OCI-LY7 (cell line): ENCODE measurements around the gene POU2AF2. TPM values are rescaled to one million over a fixed set of nuclear protein-coding genes. Genes with fewer than 3 reads are reported as not detected.

ENCODE experiments used
- BruUV-seq: library from RNA; stranded (reverse); fragments of 400-500 nt; replicated peaks from 2 replicates; lab custom pipeline; 2021; lab: Mats Ljungman, UMichigan
- CTCF ChIA-PET: fragments of 300-600 bp; sonication (Branson Sonifier 250); formaldehyde crosslinking; loops from one replicate; lab custom pipeline; 2022; ENCODE audit warnings: antibody characterized with exemption; ENCODE audit not compliant: unreplicated experiment; lab: Charles Lee
- POLR2A ChIA-PET: fragments of 300-600 bp; sonication (Branson Sonifier 250); formaldehyde crosslinking; loops from one replicate; lab custom pipeline; 2022; ENCODE audit warnings: antibody characterized with exemption; lab: Charles Lee
- DNase-seq: peaks from one replicate; pipeline ENCODE4 v3.0.0-alpha.2; 2015; ENCODE audit warnings: low spot score
- H2AFZ ChIP-seq: fragments of 200-600 bp; sonication (generic), shearing (Covaris generic); 2 replicates; pipeline ENCODE4 v1.6.1; 2014; ENCODE audit warnings: mild to moderate bottlenecking, antibody characterized with exemption, low read length, moderate library complexity
- H3K27ac ChIP-seq: fragments of 200-600 bp; sonication (generic); 2 replicates; pipeline ENCODE4 v1.5.1; 2014; ENCODE audit warnings: mixed run types, low read depth, mild to moderate bottlenecking, moderate library complexity, low read length, inconsistent platforms; ENCODE audit not compliant: poor library complexity, severe bottlenecking
- H3K36me3 ChIP-seq: fragments of 200-600 bp; sonication (generic); 2 replicates; pipeline ENCODE4 v1.6.1; 2014; ENCODE audit warnings: mild to moderate bottlenecking, antibody characterized with exemption, low read length, moderate library complexity, mixed read lengths; ENCODE audit not compliant: insufficient read depth
- H3K4me1 ChIP-seq: fragments of 200-600 bp; sonication (generic); 2 replicates; pipeline ENCODE4 v1.5.1; 2014; ENCODE audit warnings: mild to moderate bottlenecking, low read length; ENCODE audit not compliant: insufficient read depth, poor library complexity, severe bottlenecking
- H3K4me2 ChIP-seq: fragments of 200-600 bp; sonication (generic); 2 replicates; pipeline ENCODE4 v1.6.1; 2014; ENCODE audit warnings: mild to moderate bottlenecking, low read length
- H3K4me3 ChIP-seq: fragments of 200-600 bp; sonication (generic); 2 replicates; pipeline ENCODE4 v1.5.1; 2014; ENCODE audit warnings: mild to moderate bottlenecking, low read depth, low read length; ENCODE audit not compliant: poor library complexity, severe bottlenecking
- H3K79me2 ChIP-seq: fragments of 200-600 bp; sonication (generic); 2 replicates; pipeline ENCODE4 v1.6.1; 2016; ENCODE audit warnings: low read depth, mild to moderate bottlenecking, low read length, moderate library complexity, mixed read lengths; ENCODE audit not compliant: insufficient read depth
- H3K9me2 ChIP-seq: fragments of 200-600 bp; sonication (generic); 2 replicates; pipeline ENCODE4 v1.6.1; 2016; ENCODE audit warnings: mild to moderate bottlenecking, low read length, mixed read lengths; ENCODE audit not compliant: insufficient read depth
- H3K9me3 ChIP-seq: fragments of 200-600 bp; sonication (generic); 2 replicates; pipeline ENCODE4 v1.6.1; 2014; ENCODE audit warnings: mild to moderate bottlenecking, mixed run types, low read length, mixed read lengths
- H4K20me1 ChIP-seq: fragments of 200-600 bp; sonication (generic); 2 replicates; pipeline ENCODE4 v1.6.1; 2014; ENCODE audit warnings: mild to moderate bottlenecking, antibody characterized with exemption, low read length, moderate library complexity, mixed read lengths; ENCODE audit not compliant: insufficient read depth
- EZH2phosphoT487 ChIP-seq: fragments of 200-600 bp; sonication (generic); IDR thresholded peaks from 2 replicates; pipeline ENCODE4 v1.6.1; 2018; ENCODE audit warnings: low read depth, borderline replicate concordance, mild to moderate bottlenecking, mixed run types, antibody characterized with exemption, low read length, moderate library complexity, mixed read lengths
- intact Hi-C: fragments of 100-400 bp; cut with micrococcal nuclease; formaldehyde crosslinking; loops from one replicate; pipeline ENCODE4 v1.10.0; 2022; ENCODE audit not compliant: unreplicated experiment
- total RNA-seq, 2 experiments: library from RNA; depleted of rRNA in 1 of 2; stranded (reverse); fragments of >200 nt in 1 of 2; shearing (Covaris generic) in 1 of 2; gene quantifications; 2 replicates each; pipeline ENCODE4 v1.2.3, GENCODE V29; 2014 to 2022
- TF ChIP-seq, protein P1 (sequence below): fragments of 200-600 bp; sonication (generic); conservative IDR thresholded peaks from 2 replicates; pipeline ENCODE4 v1.5.1; 2014; ENCODE audit warnings: mild to moderate bottlenecking, antibody characterized with exemption, low read length, moderate library complexity, mixed read lengths

The POU2AF2 gene
- total RNA-seq, 2 experiments from 2014 or later: not detected

- intact Hi-C loops: no loop called here
- Histone ChIP-seq H3K4me3 (no peak overlapping the region), H3K9me3 (no peaks in the 10 kb centered on the region), H3K79me2 (no peaks in the 10 kb centered on the region), H2AFZ (peak overlapping the region; percentile 13; the same call in 1 of the 2 replicates), H3K36me3 (no peaks in the 10 kb centered on the region), H3K4me1 (peaks cover 21% of the 10 kb centered on the region), H4K20me1 (no peaks in the 10 kb centered on the region), H3K9me2 (no peaks in the 10 kb centered on the region), H3K4me2 (0 out of 2 replicates have a peak overlapping the region, but pooled peaks have one; percentile 3), H3K27ac (no peak overlapping the region)
- no peak for TF ChIP-seq EZH2phosphoT487
- TF ChIP-seq, protein P1, sequence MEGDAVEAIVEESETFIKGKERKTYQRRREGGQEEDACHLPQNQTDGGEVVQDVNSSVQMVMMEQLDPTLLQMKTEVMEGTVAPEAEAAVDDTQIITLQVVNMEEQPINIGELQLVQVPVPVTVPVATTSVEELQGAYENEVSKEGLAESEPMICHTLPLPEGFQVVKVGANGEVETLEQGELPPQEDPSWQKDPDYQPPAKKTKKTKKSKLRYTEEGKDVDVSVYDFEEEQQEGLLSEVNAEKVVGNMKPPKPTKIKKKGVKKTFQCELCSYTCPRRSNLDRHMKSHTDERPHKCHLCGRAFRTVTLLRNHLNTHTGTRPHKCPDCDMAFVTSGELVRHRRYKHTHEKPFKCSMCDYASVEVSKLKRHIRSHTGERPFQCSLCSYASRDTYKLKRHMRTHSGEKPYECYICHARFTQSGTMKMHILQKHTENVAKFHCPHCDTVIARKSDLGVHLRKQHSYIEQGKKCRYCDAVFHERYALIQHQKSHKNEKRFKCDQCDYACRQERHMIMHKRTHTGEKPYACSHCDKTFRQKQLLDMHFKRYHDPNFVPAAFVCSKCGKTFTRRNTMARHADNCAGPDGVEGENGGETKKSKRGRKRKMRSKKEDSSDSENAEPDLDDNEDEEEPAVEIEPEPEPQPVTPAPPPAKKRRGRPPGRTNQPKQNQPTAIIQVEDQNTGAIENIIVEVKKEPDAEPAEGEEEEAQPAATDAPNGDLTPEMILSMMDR: no peak
- DNase-seq: peak; percentile 16
- POLR2A ChIA-PET: interaction anchor here (1.2 kb wide), 1 partner anchor 76 kb away, joined by 5 read pairs; no protein-coding TSS in a partner anchor
- BruUV-seq: no TSS peak
- CTCF ChIA-PET: interaction anchor here (0.5 kb wide), 1 partner anchor 53 kb away, joined by 4 read pairs; no protein-coding TSS in a partner anchor
Measured at GRCh38 chr11:111302298-111302697, 56.8 kb downstream of the POU2AF2 start.

DNA sequence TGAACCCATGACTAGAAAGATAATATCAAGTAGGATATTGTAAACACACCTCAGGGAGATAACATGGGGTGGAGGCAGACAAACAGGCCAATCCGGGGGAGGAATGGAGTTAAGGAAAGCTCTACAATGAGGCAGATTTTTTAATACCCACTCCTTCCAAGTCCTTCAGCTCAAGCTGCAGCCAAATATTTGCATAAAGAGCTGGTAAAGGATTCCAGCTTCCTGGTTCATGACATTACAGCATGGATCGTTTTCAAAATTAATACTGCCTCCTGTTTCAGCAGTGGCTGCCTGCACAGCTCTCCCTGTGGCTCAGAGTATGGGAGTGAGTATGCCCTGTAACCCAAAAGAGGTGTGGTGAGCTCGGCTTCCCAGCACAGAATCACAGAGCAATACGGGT lies 57.9 kb downstream of the POU2AF2 start:
- TF ChIP-seq, protein P1: no peak
- no peak for TF ChIP-seq EZH2phosphoT487
- no peaks in the 10 kb centered on the region for H3K36me3 ChIP-seq
- H3K79me2 ChIP-seq: no peaks in the 10 kb centered on the region
- H3K9me3 ChIP-seq: no peaks in the 10 kb centered on the region
- ChIA-PET CTCF (interaction anchor here (1.1 kb wide), 1 partner anchor 120 kb away, joined by 6 read pairs; no protein-coding TSS in a partner anchor), POLR2A (interaction anchor here (0.7 to 1.2 kb wide), 5 partner anchors 75 to 1017 kb away, joined by 3 to 5 read pairs (median 3); no protein-coding TSS in a partner anchor)
- no peaks in the 10 kb centered on the region for H4K20me1 ChIP-seq
- peaks cover 21% of the 10 kb centered on the region for H3K4me1 ChIP-seq
- BruUV-seq: no TSS peak
- no peaks in the 10 kb centered on the region for H3K9me2 ChIP-seq
- intact Hi-C loops: no loop called here
- H3K4me3 ChIP-seq: no peak overlapping the region
- peak; percentile 18 for DNase-seq
- H3K4me2 ChIP-seq: peak overlapping the region; percentile 31; the same call in 1 of the 2 replicates
- H3K27ac ChIP-seq: no peak overlapping the region
- peak overlapping the region; percentile 67; the same call in 1 of the 2 replicates for H2AFZ ChIP-seq

DNA sequence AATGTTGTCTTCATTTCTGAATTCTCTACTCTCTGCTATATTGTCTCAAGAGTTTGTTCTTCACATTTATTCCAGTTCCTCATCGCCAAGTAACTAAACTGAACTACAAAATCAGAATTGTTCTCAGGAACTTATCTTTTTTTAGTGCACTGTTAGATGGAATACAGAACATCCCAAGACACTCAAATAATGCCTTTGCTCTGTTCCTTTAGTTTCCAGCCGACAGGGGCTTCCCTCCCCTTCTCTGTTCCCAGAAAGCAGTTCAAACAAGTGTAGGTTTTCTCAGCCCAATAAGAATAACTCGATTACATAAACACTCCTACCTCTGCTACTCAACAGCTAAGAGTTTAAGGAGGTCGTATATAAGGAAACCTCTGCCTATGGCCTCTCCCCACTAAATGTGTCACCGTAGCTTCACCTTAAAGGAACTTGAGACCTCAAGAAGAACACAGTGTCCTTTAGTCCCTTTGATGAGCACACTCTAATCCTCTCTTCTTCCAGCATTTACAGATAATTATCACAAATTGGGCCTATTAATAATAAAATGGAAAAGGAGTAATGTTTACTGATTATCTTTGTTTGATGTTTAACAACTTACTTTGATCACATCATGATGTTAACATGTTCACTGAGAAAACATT lies 59.8 kb downstream of the POU2AF2 start:
- H3K9me2 ChIP-seq: no peaks in the 10 kb centered on the region
- DNase-seq: no peak
- POLR2A ChIA-PET: interaction anchor here (0.6 to 0.7 kb wide), 2 partner anchors 342 to 491 kb away, joined by 3 read pairs; no protein-coding TSS in a partner anchor
- no peak for TF ChIP-seq EZH2phosphoT487
- TF ChIP-seq, protein P1: no peak
- no peaks in the 10 kb centered on the region for H3K79me2 ChIP-seq
- CTCF ChIA-PET: no interaction called here
- no peaks in the 10 kb centered on the region for H3K36me3 ChIP-seq
- no peaks in the 10 kb centered on the region for H4K20me1 ChIP-seq
- no peak overlapping the region for H3K4me2 ChIP-seq
- BruUV-seq: no TSS peak
- intact Hi-C loops: no loop called here
- H3K9me3 ChIP-seq: no peaks in the 10 kb centered on the region
- peak overlapping the region; percentile 40 for H2AFZ ChIP-seq
- peaks cover 21% of the 10 kb centered on the region for H3K4me1 ChIP-seq
- H3K27ac ChIP-seq: no peak overlapping the region
- no peak overlapping the region for H3K4me3 ChIP-seq
